Keratinocyte (primary cell): ENCODE results near the gene CDKL4.

Experiments used
- CTCF ChIP-seq, 3 experiments: IDR thresholded peaks in 1 of 3; conservative IDR thresholded peaks in 1 of 3; optimal IDR thresholded peaks in 1 of 3; 2 replicates in 2 of 3; 3 replicates in 1 of 3; pipeline versions ENCODE3 to v1.5.1; 2011; ENCODE audit warnings: low read length in 3 of 3, mild to moderate bottlenecking in 3 of 3, moderate library complexity in 2 of 3, control low read depth in 1 of 3, inconsistent platforms in 1 of 3; ENCODE audit not compliant: insufficient read depth in 2 of 3; ENCODE audit errors: extremely low read depth in 1 of 3
- EZH2 ChIP-seq: IDR thresholded peaks from one replicate; pipeline ENCODE4 v1.6.1; 2012; ENCODE audit warnings: inconsistent platforms, mild to moderate bottlenecking, low read length, moderate library complexity

DNA sequence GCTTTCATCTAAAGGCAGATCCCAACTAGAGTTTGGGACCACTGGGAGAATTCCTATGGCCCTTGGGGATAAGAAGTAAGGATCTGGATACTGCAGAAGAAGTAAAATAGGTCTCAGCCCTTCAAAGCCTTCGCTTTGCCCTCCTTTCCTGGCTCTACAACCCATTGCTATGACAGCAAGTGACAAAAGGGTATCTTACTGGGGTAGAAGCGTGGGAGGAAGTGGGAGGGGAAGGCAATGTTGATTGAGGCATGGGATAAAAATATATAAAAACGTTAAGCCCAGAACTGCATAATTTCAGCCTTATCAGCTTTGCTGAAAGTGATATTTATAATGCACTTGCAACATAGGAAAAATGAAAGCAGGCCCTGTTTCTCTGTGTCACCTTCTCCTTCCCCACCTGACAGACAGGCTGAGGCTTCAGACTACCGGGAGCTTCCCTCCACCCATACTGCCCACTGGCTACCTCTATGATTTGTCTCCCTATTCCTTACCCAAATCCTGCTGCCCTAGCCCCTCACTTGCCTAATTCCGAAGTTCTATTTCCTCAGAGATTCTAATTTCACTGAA lies 108.0 kb downstream of the CDKL4 start:
- TF ChIP-seq EZH2 (no peak), CTCF (optimal IDR thresholded peaks at IDR 0.05 in 1 of 3, IDR thresholded peaks at IDR 0.05 in 1 of 3, conservative IDR thresholded peaks at IDR 0.05 in 1 of 3; ENCODE audit: extremely low read depth in 1 of 3, insufficient read depth in 2 of 3, low read length in 3 of 3) (no peak)
